Measurements from ENCODE around the gene MIPEP. TPM values are rescaled to one million over a fixed set of nuclear protein-coding genes. Genes with fewer than 3 reads are reported as not detected.

Gene MIPEP
- total RNA-seq, 2 experiments from 2014 or later, result 3.9 to 4.8 TPM

- H3K36me3 ChIP-seq (ENCODE audit: insufficient read depth, low read length), result no peaks in the 10 kb centered on the region
- no peak overlapping the region for H3K27ac ChIP-seq (ENCODE audit: low read depth in 1 of 2, low read length in 2 of 2)
- no peaks in the 10 kb centered on the region for H3K9me3 ChIP-seq (ENCODE audit: control insufficient read depth in 1 of 2, insufficient read depth in 1 of 2, low read length in 2 of 2)
- peaks cover 17% of the 10 kb centered on the region for H3K4me1 Mint-ChIP-seq (ENCODE audit: low read depth)
- H3K36me3 Mint-ChIP-seq (ENCODE audit: low read depth), result no peaks in the 10 kb centered on the region
- H3K4me3 Mint-ChIP-seq, result no peak overlapping the region
- TF ChIP-seq CTCF (IDR thresholded peaks at IDR 0.05), result no peak
- H3K4me3 ChIP-seq (ENCODE audit: low read length), result no peak overlapping the region
- intact Hi-C loops (cut with DNase I, micrococcal nuclease), result no loop called here
- ATAC-seq (ENCODE audit: poor library complexity), result no peak
- no peak overlapping the region for H3K27ac Mint-ChIP-seq
- H3K9me3 Mint-ChIP-seq, result no peaks in the 10 kb centered on the region
- no peaks in the 10 kb centered on the region for H3K27me3 ChIP-seq (ENCODE audit: control insufficient read depth in 1 of 2, insufficient read depth in 2 of 2, low read length in 2 of 2)
- no peak for DNase-seq
- CTCF ChIA-PET, result interaction anchor here (0.7 kb wide), 1 partner anchor 249 kb away, joined by 3 read pairs; no protein-coding TSS in a partner anchor
- peaks cover 8% of the 10 kb centered on the region for H3K4me1 ChIP-seq (ENCODE audit: insufficient read depth, low read length)
- POLR2A ChIA-PET, result no interaction called here
- no peaks in the 10 kb centered on the region for H3K27me3 Mint-ChIP-seq
Measured at GRCh38 chr13:23701186-23701585, 188.0 kb downstream of the MIPEP start.

- intact Hi-C loops (cut with DNase I, micrococcal nuclease), result no loop called here
- CTCF ChIA-PET, result no interaction called here
- H3K4me3 Mint-ChIP-seq, result no peak overlapping the region
- Histone ChIP-seq H3K4me1 (ENCODE audit: insufficient read depth, low read length) (peaks cover 19% of the 10 kb centered on the region), H3K9me3 (ENCODE audit: control insufficient read depth in 1 of 2, insufficient read depth in 1 of 2, low read length in 2 of 2) (peaks cover 0 to 6% of the 10 kb centered on the region in 2 experiments), H3K27me3 (ENCODE audit: control insufficient read depth in 1 of 2, insufficient read depth in 2 of 2, low read length in 2 of 2) (no peaks in the 10 kb centered on the region), H3K4me3 (ENCODE audit: low read length) (no peak overlapping the region), H3K27ac (ENCODE audit: low read depth in 1 of 2, low read length in 2 of 2) (no peak overlapping the region), H3K36me3 (ENCODE audit: insufficient read depth, low read length) (no peaks in the 10 kb centered on the region)
- peaks cover 23% of the 10 kb centered on the region for H3K4me1 Mint-ChIP-seq (ENCODE audit: low read depth)
- POLR2A ChIA-PET, result no interaction called here
- ATAC-seq (ENCODE audit: poor library complexity), result no peak
- DNase-seq, result no peak
- H3K27ac Mint-ChIP-seq, result no peak overlapping the region
- H3K27me3 Mint-ChIP-seq, result no peaks in the 10 kb centered on the region
- no peaks in the 10 kb centered on the region for H3K36me3 Mint-ChIP-seq (ENCODE audit: low read depth)
- no peak for TF ChIP-seq CTCF (IDR thresholded peaks at IDR 0.05)
- no peaks in the 10 kb centered on the region for H3K9me3 Mint-ChIP-seq
Measured at GRCh38 chr13:23699271-23699670, 189.9 kb downstream of the MIPEP start.

GRCh38 chr13:23697772-23698313 is 191.4 kb downstream of the MIPEP start:
- no peaks in the 10 kb centered on the region for H3K36me3 Mint-ChIP-seq (ENCODE audit: low read depth)
- no peak for TF ChIP-seq CTCF (IDR thresholded peaks at IDR 0.05)
- DNase-seq, result no peak
- ChIA-PET POLR2A (interaction anchor here (0.6 to 0.7 kb wide), 2 partner anchors 116 to 1366 kb away, joined by 3 read pairs; no protein-coding TSS in a partner anchor), CTCF (interaction anchor here (1.2 kb wide), 1 partner anchor 9 kb away, joined by 3 read pairs; no protein-coding TSS in a partner anchor)
- no peaks in the 10 kb centered on the region for H3K36me3 ChIP-seq (ENCODE audit: insufficient read depth, low read length)
- no peak overlapping the region for H3K27ac ChIP-seq (ENCODE audit: low read depth in 1 of 2, low read length in 2 of 2)
- H3K4me3 ChIP-seq (ENCODE audit: low read length), result no peak overlapping the region
- H3K4me1 ChIP-seq (ENCODE audit: insufficient read depth, low read length), result peaks cover 19% of the 10 kb centered on the region
- ATAC-seq (ENCODE audit: poor library complexity), result no peak
- H3K4me1 Mint-ChIP-seq (ENCODE audit: low read depth), result peaks cover 23% of the 10 kb centered on the region
- no peak overlapping the region for H3K4me3 Mint-ChIP-seq
- H3K27me3 ChIP-seq (ENCODE audit: control insufficient read depth in 1 of 2, insufficient read depth in 2 of 2, low read length in 2 of 2), result no peaks in the 10 kb centered on the region
- H3K9me3 Mint-ChIP-seq, result no peaks in the 10 kb centered on the region
- peaks cover 0 to 6% of the 10 kb centered on the region in 2 experiments for H3K9me3 ChIP-seq (ENCODE audit: control insufficient read depth in 1 of 2, insufficient read depth in 1 of 2, low read length in 2 of 2)
- no peak overlapping the region for H3K27ac Mint-ChIP-seq
- H3K27me3 Mint-ChIP-seq, result no peaks in the 10 kb centered on the region
- intact Hi-C loops (cut with DNase I, micrococcal nuclease), result no loop called here
